GM12864 (cell line): ENCODE results near the gene PDK4.

ENCODE experiments used
- DNase-seq: peaks from one replicate; pipeline ENCODE4 v3.0.0-alpha.2; 2011; ENCODE audit warnings: low read depth
- H3K4me3 ChIP-seq: 2 replicates; pipeline ENCODE4 v1.5.1; 2011; ENCODE audit warnings: mild to moderate bottlenecking, low read depth, low read length, control low read depth
- TF ChIP-seq, protein P1 (sequence below): IDR thresholded peaks from 2 replicates; pipeline ENCODE4 v1.5.1; 2011; ENCODE audit warnings: low read depth, mild to moderate bottlenecking, moderate library complexity, low read length, control low read depth, inconsistent platforms; ENCODE audit errors: missing control alignments

The PDK4 gene

DNA sequence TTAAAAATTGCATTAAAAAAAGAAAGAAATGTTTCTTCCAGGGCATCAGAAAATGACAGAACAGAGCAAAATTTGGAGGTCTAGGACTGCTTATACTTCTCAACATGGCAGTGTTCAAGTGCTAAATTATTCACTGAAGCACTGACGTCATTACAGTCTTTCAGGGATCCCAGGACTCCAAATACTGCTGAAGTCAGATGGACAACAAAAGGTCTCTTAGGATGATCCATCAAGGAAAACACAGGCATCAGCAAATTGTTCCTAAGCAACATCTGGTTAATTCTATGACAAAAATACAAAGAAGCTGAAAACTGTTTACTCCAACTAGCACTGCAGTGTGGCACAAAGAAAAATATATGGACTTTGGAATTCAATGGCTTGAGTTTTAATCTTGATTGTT is 52.1 kb downstream of the PDK4 start:
- TF ChIP-seq, protein P1, sequence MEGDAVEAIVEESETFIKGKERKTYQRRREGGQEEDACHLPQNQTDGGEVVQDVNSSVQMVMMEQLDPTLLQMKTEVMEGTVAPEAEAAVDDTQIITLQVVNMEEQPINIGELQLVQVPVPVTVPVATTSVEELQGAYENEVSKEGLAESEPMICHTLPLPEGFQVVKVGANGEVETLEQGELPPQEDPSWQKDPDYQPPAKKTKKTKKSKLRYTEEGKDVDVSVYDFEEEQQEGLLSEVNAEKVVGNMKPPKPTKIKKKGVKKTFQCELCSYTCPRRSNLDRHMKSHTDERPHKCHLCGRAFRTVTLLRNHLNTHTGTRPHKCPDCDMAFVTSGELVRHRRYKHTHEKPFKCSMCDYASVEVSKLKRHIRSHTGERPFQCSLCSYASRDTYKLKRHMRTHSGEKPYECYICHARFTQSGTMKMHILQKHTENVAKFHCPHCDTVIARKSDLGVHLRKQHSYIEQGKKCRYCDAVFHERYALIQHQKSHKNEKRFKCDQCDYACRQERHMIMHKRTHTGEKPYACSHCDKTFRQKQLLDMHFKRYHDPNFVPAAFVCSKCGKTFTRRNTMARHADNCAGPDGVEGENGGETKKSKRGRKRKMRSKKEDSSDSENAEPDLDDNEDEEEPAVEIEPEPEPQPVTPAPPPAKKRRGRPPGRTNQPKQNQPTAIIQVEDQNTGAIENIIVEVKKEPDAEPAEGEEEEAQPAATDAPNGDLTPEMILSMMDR: no peak
- no peak for DNase-seq
- H3K4me3 ChIP-seq: no peak overlapping the region

DNA sequence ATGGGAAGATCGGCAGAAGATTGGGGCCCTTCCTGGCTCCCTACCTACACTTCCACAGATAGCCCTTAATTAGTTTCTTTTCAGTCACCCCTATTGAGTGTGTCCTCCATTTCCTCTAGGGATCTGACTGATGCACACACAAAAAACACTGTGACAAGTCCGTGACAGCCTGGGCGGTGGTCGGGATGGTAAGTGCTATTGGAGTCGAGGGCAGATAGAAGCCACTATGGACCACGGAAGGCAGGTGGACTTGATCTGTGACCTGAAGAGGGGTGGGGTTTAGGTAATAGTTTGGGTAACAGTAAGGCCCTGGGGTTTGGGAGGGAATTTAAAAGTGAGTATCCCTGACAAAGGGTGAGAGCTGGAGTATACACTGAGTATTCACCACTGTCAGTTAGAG is 53.0 kb downstream of the PDK4 start:
- DNase-seq: no peak
- no peak overlapping the region for H3K4me3 ChIP-seq
- TF ChIP-seq, protein P1: no peak

DNA sequence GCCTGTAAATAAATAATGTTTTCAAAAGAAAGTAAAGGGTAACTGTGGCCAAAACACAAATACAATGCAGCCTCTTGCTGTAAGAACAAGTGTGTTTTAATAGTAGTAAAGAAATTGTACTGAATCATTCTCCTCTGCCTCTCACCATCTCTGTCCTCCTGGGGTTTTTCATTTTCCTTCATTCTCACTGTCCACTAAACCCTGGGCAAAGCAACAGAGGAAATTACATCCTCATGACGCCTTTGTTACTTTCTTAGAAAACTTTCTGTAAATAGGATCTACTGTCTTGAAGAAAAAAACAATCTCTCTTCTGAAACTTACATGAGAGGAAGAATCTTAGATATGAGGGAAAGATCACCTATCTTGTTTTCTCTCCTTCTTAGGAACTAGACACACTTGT is 56.0 kb downstream of the PDK4 start:
- no peak for DNase-seq
- TF ChIP-seq, protein P1: no peak
- no peak overlapping the region for H3K4me3 ChIP-seq

DNA sequence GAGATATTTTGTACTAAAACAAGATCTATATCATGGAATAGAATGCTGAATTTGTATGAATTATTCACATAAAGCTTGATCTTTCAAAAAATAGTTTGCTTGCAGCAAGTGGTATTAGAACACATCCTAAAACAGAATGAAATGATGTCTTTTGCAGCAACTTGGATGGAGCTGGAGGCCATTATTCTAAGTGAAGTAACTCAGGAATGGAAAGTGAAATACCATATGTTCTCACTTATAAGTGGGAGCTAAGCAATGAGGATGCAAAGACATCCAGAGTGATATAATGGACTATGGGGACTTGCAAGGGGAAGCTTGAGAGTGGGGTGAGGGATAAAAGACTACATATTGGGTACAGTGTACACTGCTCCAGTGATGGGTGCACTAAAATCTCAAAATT is 56.9 kb downstream of the PDK4 start:
- DNase-seq: no peak
- H3K4me3 ChIP-seq: no peak overlapping the region
- TF ChIP-seq, protein P1: no peak

DNA sequence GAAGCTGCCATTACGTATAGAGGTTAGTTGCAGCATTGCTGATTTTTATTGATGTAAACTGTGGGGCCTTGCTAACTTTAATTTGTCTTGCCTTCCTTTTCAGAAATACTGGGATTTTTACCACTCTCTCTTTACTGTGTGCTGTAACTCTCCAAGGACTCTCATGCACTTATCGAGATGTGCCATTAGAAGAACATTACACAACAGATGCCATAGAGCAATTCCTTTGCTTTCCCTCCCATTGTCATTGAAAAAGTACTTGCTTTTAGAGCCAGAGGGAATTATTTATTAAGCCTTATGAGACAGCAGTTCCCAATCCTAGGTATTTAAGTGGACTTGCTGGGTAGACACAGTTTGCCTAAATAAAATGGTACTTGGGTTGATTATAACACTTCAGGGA is 58.8 kb downstream of the PDK4 start:
- TF ChIP-seq, protein P1: no peak
- no peak overlapping the region for H3K4me3 ChIP-seq
- DNase-seq: no peak

- TF ChIP-seq, protein P1: no peak
- H3K4me3 ChIP-seq: no peak overlapping the region
- DNase-seq: no peak
These were observed 59.5 kb downstream of the PDK4 start for GRCh38 chr7:95536656-95537311.

DNA sequence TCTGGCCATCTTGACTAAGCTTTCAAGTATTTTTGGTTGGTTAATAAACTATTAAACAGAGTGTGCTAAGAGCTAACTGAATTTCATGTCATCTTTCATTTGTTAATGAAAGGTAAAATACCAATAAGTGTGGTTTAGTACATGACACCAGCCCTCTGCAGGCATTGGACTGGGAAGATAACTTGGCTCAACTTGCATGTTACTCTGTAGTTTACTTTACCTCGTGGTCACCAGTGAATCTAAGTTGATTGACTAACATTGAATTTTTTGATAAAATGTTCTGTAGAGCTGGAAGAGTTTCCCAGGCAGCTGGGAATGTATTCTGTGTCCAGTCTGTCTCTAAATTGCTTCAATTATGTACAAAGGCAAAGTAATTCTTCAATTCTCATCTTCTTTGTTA is 60.7 kb downstream of the PDK4 start:
- no peak overlapping the region for H3K4me3 ChIP-seq
- TF ChIP-seq, protein P1: no peak
- DNase-seq: no peak
